CD4-positive, alpha-beta T cell (primary cell): ENCODE measurements around the gene OR2AE1. TPM values are rescaled to one million over a fixed set of nuclear protein-coding genes. Genes with fewer than 3 reads are reported as not detected.

Experiments
- ATAC-seq: fragments of 200-7000 bp; cut with Tn5 transposase; one replicate; pipeline ENCODE4 v1.10.0; 2022; ENCODE audit warnings: mild to moderate bottlenecking; ENCODE audit not compliant: poor library complexity
- CTCF ChIA-PET: fragments of 350-600 bp; sonication (Branson Sonifier 250); formaldehyde crosslinking; loops from one replicate; lab custom pipeline; 2021; ENCODE audit warnings: antibody characterized with exemption, inconsistent platforms; lab: Charles Lee
- POLR2A ChIA-PET: fragments of 350-600 bp; sonication (Branson Sonifier 250); formaldehyde crosslinking; loops from one replicate; lab custom pipeline; 2021; ENCODE audit warnings: antibody characterized with exemption, inconsistent platforms; lab: Charles Lee
- DNase-seq, 14 experiments: peaks; one replicate each; pipeline ENCODE4 v3.0.0-alpha.2; 2013 to 2020; ENCODE audit warnings: mixed read lengths in 2 of 14
- H3K27ac ChIP-seq, 2 donors: one replicate each; pipeline versions ENCODE4 v1.5.1 to v1.7.0; 2013; ENCODE audit warnings: low read length in 2 of 2, low read depth in 1 of 2, mild to moderate bottlenecking in 1 of 2
- H3K27me3 ChIP-seq, 2 experiments: 1 replicate in 1 of 2; 2 replicates in 1 of 2; pipeline versions ENCODE4 v1.6.1 to v1.7.0; 2013; ENCODE audit warnings: low read length in 2 of 2, control low read depth in 1 of 2, mild to moderate bottlenecking in 1 of 2, moderate library complexity in 1 of 2; ENCODE audit not compliant: insufficient read depth in 2 of 2, control insufficient read depth in 1 of 2
- H3K36me3 ChIP-seq: one replicate; pipeline ENCODE4 v1.6.1; 2013; ENCODE audit warnings: low read length, control low read depth; ENCODE audit not compliant: insufficient read depth
- H3K4me1 ChIP-seq: one replicate; pipeline ENCODE4 v1.6.1; 2013; ENCODE audit warnings: low read length, control low read depth; ENCODE audit not compliant: insufficient read depth
- H3K4me3 ChIP-seq: one replicate; pipeline ENCODE4 v1.5.1; 2013; ENCODE audit warnings: mild to moderate bottlenecking, low read length, moderate library complexity
- H3K9me3 ChIP-seq, 2 experiments: 1 replicate in 1 of 2; 2 replicates in 1 of 2; pipeline versions ENCODE4 v1.6.1 to v1.7.0; 2013; ENCODE audit warnings: low read length in 2 of 2, mild to moderate bottlenecking in 2 of 2, control low read depth in 1 of 2, moderate library complexity in 1 of 2; ENCODE audit not compliant: control insufficient read depth in 1 of 2, insufficient read depth in 1 of 2
- H3K27ac Mint-ChIP-seq: one replicate; pipeline ENCODE4 v1.8.0; 2020; ENCODE audit warnings: mixed read lengths
- H3K27me3 Mint-ChIP-seq: one replicate; pipeline ENCODE4 v1.8.0; 2021; ENCODE audit warnings: mixed read lengths
- H3K36me3 Mint-ChIP-seq: one replicate; pipeline ENCODE4 v1.8.0; 2021; ENCODE audit warnings: low read depth, mixed read lengths
- H3K4me1 Mint-ChIP-seq: one replicate; pipeline ENCODE4 v1.8.0; 2021; ENCODE audit warnings: low read depth, mixed read lengths
- H3K4me3 Mint-ChIP-seq: one replicate; pipeline ENCODE4 v1.8.0; 2020; ENCODE audit warnings: mild to moderate bottlenecking, mixed read lengths
- H3K9me3 Mint-ChIP-seq: one replicate; pipeline ENCODE4 v1.8.0; 2020; ENCODE audit warnings: mixed read lengths
- CTCF ChIP-seq: fragments of 200-600 bp; IDR thresholded peaks from one replicate; pipeline ENCODE4 v1.8.0; 2022; ENCODE audit warnings: antibody characterized with exemption, mild to moderate bottlenecking
- intact Hi-C, 2 experiments: fragments of 100-400 bp; cut with DNase I in 1 of 2; cut with micrococcal nuclease in 1 of 2; formaldehyde crosslinking; loops; one replicate each; pipeline versions ENCODE4 v1.15.1 to v1.9.0; 2023 to 2025; cut with DNase I, micrococcal nuclease
- total RNA-seq, 174 experiments: library from RNA in 2 of 174; stranded (reverse) in 2 of 174; gene quantifications; one replicate each; pipeline ENCODE4 v1.2.3 and lab custom pipeline; 2021 to 2026

Gene OR2AE1
- total RNA-seq, 2 experiments from 2014 or later: not detected

GRCh38 chr7:99898836-99899235, 22.0 kb upstream of the OR2AE1 start:
- Histone ChIP-seq H3K4me1 (peaks cover 7% of the 10 kb centered on the region), H3K36me3 (peaks cover 54% of the 10 kb centered on the region), H3K27me3 (no peaks in the 10 kb centered on the region), H3K4me3 (no peak overlapping the region), H3K9me3 (no peaks in the 10 kb centered on the region), H3K27ac (no peak overlapping the region)
- no peak for TF ChIP-seq CTCF
- ATAC-seq: no peak
- H3K4me3 Mint-ChIP-seq: no peak overlapping the region
- H3K27ac Mint-ChIP-seq: no peak overlapping the region
- no peaks in the 10 kb centered on the region for H3K4me1 Mint-ChIP-seq
- ChIA-PET CTCF (no interaction called here), POLR2A (no interaction called here)
- DNase-seq: no peak
- intact Hi-C loops: no loop called here
- no peaks in the 10 kb centered on the region for H3K9me3 Mint-ChIP-seq
- peaks cover 60% of the 10 kb centered on the region for H3K36me3 Mint-ChIP-seq
- no peaks in the 10 kb centered on the region for H3K27me3 Mint-ChIP-seq

- Mint-ChIP-seq H3K27me3 (no peaks in the 10 kb centered on the region), H3K4me1 (no peaks in the 10 kb centered on the region), H3K36me3 (peaks cover 60% of the 10 kb centered on the region), H3K27ac (no peak overlapping the region), H3K4me3 (no peak overlapping the region), H3K9me3 (no peaks in the 10 kb centered on the region)
- CTCF ChIA-PET: no interaction called here
- Histone ChIP-seq H3K4me1 (peaks cover 7% of the 10 kb centered on the region), H3K9me3 (no peaks in the 10 kb centered on the region), H3K27ac (no peak overlapping the region), H3K4me3 (no peak overlapping the region), H3K27me3 (no peaks in the 10 kb centered on the region), H3K36me3 (peaks cover 45% of the 10 kb centered on the region)
- no peak for TF ChIP-seq CTCF
- no peak for ATAC-seq
- POLR2A ChIA-PET: no interaction called here
- intact Hi-C loops: no loop called here
- DNase-seq: no peak
Measured at GRCh38 chr7:99898023-99898357, 21.2 kb upstream of the OR2AE1 start.

DNA sequence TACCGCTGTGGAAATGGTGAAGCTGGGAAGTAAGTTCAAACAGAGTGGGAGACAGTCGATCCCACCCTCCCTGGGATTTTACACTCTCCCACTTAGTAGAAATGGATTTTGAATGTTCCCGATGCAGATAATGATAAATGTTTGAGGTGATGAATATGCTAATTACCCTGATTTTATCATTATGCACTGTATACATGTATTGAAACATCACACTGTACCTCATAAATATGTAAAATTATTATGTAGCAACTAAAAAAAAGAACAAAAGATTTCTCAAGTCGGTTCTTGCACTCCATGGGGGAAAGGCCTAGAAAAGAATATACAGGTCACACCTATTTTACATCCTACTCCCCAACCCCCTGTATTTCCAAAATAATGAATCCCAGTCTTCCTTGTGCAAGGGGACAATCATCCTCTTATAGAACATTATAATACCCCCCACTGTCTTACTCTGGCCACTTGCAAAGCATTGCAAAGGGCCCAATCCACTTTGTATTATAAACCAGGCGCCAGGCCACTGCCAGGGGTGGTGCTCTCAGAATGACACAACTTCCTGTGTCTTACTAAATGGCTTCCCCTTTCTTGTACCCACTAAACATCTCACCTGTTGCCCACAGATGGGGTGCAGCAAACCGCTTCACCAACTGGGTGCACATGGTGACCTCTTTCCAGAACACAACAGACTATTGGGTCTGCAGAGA, 20.6 kb upstream of the OR2AE1 start:
- H3K36me3 Mint-ChIP-seq: peaks cover 60% of the 10 kb centered on the region
- no peak for TF ChIP-seq CTCF
- no peaks in the 10 kb centered on the region for H3K27me3 Mint-ChIP-seq
- intact Hi-C loops: no loop called here
- peaks cover 41% of the 10 kb centered on the region for H3K36me3 ChIP-seq
- H3K27ac Mint-ChIP-seq: no peak overlapping the region
- no peak overlapping the region for H3K27ac ChIP-seq
- CTCF ChIA-PET: no interaction called here
- ATAC-seq (no peak), DNase-seq (peak in 1 of 14 experiments; percentile 12)
- no peaks in the 10 kb centered on the region for H3K27me3 ChIP-seq
- H3K9me3 ChIP-seq: no peaks in the 10 kb centered on the region
- H3K4me3 ChIP-seq: no peak overlapping the region
- no peaks in the 10 kb centered on the region for H3K9me3 Mint-ChIP-seq
- H3K4me1 Mint-ChIP-seq: no peaks in the 10 kb centered on the region
- peaks cover 7% of the 10 kb centered on the region for H3K4me1 ChIP-seq
- POLR2A ChIA-PET: no interaction called here
- no peak overlapping the region for H3K4me3 Mint-ChIP-seq
